Ovary (tissue), 3 donors: ENCODE data around the gene ENOX1.

ENCODE experiments used
- POLR2A ChIP-seq: fragments of 450-650 bp; IDR thresholded peaks from one replicate; pipeline ENCODE4 v1.6.1; 2017; ENCODE audit warnings: antibody characterized with exemption, mild to moderate bottlenecking, moderate library complexity
- TF ChIP-seq, protein P1 (sequence below), 3 donors: fragments of 450-650 bp in 2 of 3; fragments of 200-600 bp in 1 of 3; IDR thresholded peaks; one replicate each; pipeline versions ENCODE4 v1.5.1 to v1.8.0; 2016 to 2022; ENCODE audit warnings: antibody characterized with exemption in 3 of 3, mild to moderate bottlenecking in 1 of 3
- donor health status: DM: no; HTN: no; CAD: no.

DNA sequence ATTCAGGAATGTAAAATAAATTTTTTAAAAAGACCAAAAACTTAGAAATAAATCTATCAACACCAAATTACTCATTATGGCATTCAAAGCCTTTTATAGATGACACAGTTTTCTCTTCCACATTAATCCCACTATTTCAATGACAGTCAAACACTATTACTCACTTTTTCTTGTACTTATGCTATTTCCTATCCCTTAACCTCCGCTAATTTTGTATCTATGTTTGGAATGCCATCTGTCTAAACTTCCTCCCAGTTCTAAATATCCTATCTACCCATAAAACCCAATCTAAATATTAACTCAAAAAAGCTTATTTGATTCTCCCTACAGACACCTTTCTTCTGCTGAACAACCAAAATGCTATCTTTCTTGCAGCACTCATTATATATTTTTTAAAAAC, 203.5 kb downstream of the ENOX1 start:
- TF ChIP-seq, protein P1, sequence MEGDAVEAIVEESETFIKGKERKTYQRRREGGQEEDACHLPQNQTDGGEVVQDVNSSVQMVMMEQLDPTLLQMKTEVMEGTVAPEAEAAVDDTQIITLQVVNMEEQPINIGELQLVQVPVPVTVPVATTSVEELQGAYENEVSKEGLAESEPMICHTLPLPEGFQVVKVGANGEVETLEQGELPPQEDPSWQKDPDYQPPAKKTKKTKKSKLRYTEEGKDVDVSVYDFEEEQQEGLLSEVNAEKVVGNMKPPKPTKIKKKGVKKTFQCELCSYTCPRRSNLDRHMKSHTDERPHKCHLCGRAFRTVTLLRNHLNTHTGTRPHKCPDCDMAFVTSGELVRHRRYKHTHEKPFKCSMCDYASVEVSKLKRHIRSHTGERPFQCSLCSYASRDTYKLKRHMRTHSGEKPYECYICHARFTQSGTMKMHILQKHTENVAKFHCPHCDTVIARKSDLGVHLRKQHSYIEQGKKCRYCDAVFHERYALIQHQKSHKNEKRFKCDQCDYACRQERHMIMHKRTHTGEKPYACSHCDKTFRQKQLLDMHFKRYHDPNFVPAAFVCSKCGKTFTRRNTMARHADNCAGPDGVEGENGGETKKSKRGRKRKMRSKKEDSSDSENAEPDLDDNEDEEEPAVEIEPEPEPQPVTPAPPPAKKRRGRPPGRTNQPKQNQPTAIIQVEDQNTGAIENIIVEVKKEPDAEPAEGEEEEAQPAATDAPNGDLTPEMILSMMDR (IDR thresholded peaks at IDR 0.05) = no peak
- no peak for TF ChIP-seq POLR2A
